ENCODE data around the gene SLC2A1. TPM values are rescaled to one million over a fixed set of nuclear protein-coding genes. Genes with fewer than 3 reads are reported as not detected.
A peak's percentile ranks its signal among the peaks of the same experiment; 100 is the strongest.

SLC2A1 gene
- total RNA-seq, 6 donors from 2014 or later = 6.3 to 24.3 (median 10.5) TPM

DNA sequence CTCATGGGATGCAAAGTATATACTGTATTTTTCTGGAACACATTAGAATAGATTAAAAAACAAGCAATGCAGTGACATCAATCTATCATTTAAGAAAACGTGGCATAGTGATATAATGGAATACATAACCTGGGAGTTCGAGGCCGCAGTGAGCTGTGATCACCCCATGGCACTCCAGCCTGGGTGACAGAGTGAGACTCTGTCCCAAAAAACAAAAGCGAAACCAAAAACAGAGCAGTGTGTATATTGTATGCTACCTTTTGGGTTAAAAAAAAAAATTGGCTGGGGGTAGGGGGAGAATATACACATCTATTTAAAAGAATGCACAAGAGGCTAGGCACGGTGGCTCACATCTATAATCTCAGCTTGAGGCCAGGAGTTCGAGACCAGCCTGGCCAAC is 13.5 kb downstream of the SLC2A1 start:
- Histone ChIP-seq H3K27ac (peak overlapping the region in 2 of 4 donors; percentile 66 to 72), H3K27me3 (no peaks in the 10 kb centered on the region), H3K9me3 (no peaks in the 10 kb centered on the region), H3K36me3 (no peaks in the 10 kb centered on the region), H3K4me3 (no peak overlapping the region), H3K4me1 (peaks cover 52 to 64% (median 59%) of the 10 kb centered on the region in 4 donors)
- ATAC-seq (ENCODE audit: low FRiP score in 2 of 2) (no peak), DNase-seq (no peak)
- 47 to 87% methylated on average over 6 of the region's 6 CpGs for WGBS, 2 donors
- no peak for TF ChIP-seq POLR2AphosphoS5 (IDR thresholded peaks at IDR 0.05)
- TF ChIP-seq POLR2A (IDR thresholded peaks at IDR 0.05) = no peak
- TF ChIP-seq EP300 (IDR thresholded peaks at IDR 0.05) = no peak
- TF ChIP-seq CTCF (IDR thresholded peaks at IDR 0.05) = no peak

GRCh38 chr1:42944246-42944928 is 14.3 kb downstream of the SLC2A1 start:
- peak overlapping the region in 3 of 4 donors; percentile 11 to 72 (median 66) for H3K27ac ChIP-seq
- no peaks in the 10 kb centered on the region for H3K9me3 ChIP-seq
- ATAC-seq (ENCODE audit: low FRiP score in 2 of 2) (peak; percentile 4 to 25), DNase-seq (peak in 1 of 2 donors; percentile 64)
- no peaks in the 10 kb centered on the region for H3K36me3 ChIP-seq
- peaks cover 56 to 69% (median 64%) of the 10 kb centered on the region in 4 donors for H3K4me1 ChIP-seq
- WGBS, 2 donors = 53 to 60% methylated on average over 7 to 9 of the region's 9 CpGs
- TF ChIP-seq CTCF (IDR thresholded peaks at IDR 0.05) (no peak), POLR2AphosphoS5 (IDR thresholded peaks at IDR 0.05) (no peak)
- no peaks in the 10 kb centered on the region for H3K27me3 ChIP-seq
- H3K4me3 ChIP-seq = no peak overlapping the region

DNA sequence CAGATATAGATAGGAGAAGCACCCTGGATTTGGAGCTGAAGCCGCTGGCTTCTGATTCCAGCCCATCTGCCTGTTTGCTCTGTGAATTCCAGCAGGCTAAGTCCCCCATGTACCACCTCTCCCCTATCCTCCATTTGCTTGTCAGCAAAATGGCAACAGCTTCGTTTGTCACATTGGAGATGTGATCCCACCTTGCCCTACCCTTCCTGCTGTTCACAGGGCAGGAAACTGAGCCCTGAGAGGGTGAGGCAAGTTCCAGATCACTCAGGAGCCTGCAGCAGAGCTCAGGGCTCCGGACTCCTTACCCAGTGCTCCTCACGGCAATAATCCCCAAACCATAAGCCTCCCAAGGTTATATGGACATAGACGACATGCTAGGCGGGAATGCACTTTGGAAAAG is 14.9 kb downstream of the SLC2A1 start:
- ATAC-seq (ENCODE audit: low FRiP score in 2 of 2) = no peak
- no peak for TF ChIP-seq POLR2A (IDR thresholded peaks at IDR 0.05)
- no peak for TF ChIP-seq EP300 (IDR thresholded peaks at IDR 0.05)
- no peak for TF ChIP-seq CTCF (IDR thresholded peaks at IDR 0.05)

GRCh38 chr1:42943166-42943565 is 15.5 kb downstream of the SLC2A1 start:
- no peaks in the 10 kb centered on the region for H3K36me3 ChIP-seq
- no peak overlapping the region for H3K4me3 ChIP-seq
- peak overlapping the region in 2 of 4 donors; percentile 66 to 72 for H3K27ac ChIP-seq
- H3K9me3 ChIP-seq = no peaks in the 10 kb centered on the region
- no peaks in the 10 kb centered on the region for H3K27me3 ChIP-seq
- TF ChIP-seq EP300 (IDR thresholded peaks at IDR 0.05) = no peak
- peak; percentile 15 to 37 for TF ChIP-seq POLR2AphosphoS5 (IDR thresholded peaks at IDR 0.05)
- no peak for TF ChIP-seq CTCF (IDR thresholded peaks at IDR 0.05)
- TF ChIP-seq POLR2A (IDR thresholded peaks at IDR 0.05) = peak in 1 of 4 donors; percentile 22
- DNase-seq (peak in 1 of 2 donors; percentile 92), ATAC-seq (ENCODE audit: low FRiP score in 2 of 2) (peak; percentile 45 to 83)
- H3K4me1 ChIP-seq = peaks cover 64 to 77% (median 69%) of the 10 kb centered on the region in 4 donors
- WGBS, 2 donors = 33 to 42% methylated on average over 1 to 7 of the region's 7 CpGs

More for the DNA sequence above, 14.9 kb downstream of the SLC2A1 start:
- Histone ChIP-seq H3K27ac (peak overlapping the region in 2 of 4 donors; percentile 66 to 72), H3K9me3 (no peaks in the 10 kb centered on the region), H3K27me3 (no peaks in the 10 kb centered on the region), H3K36me3 (no peaks in the 10 kb centered on the region), H3K4me1 (peaks cover 58 to 71% (median 64%) of the 10 kb centered on the region in 4 donors), H3K4me3 (no peak overlapping the region)
- DNase-seq = no peak
- WGBS, 2 donors = 74 to 84% methylated on average over 6 of the region's 6 CpGs

- peaks cover 71 to 84% (median 77%) of the 10 kb centered on the region in 4 donors for H3K4me1 ChIP-seq
Observed at GRCh38 chr1:42942444-42942843, 16.2 kb downstream of the SLC2A1 start.

More at GRCh38 chr1:42942444-42942843, 16.2 kb downstream of the SLC2A1 start:
- Histone ChIP-seq H3K9me3 (no peaks in the 10 kb centered on the region), H3K36me3 (no peaks in the 10 kb centered on the region), H3K27ac (peak overlapping the region in 2 of 4 donors; percentile 66 to 71), H3K27me3 (no peaks in the 10 kb centered on the region), H3K4me3 (no peak overlapping the region)
- DNase-seq (no peak), ATAC-seq (ENCODE audit: low FRiP score in 2 of 2) (no peak)
- 71 to 77% methylated on average over 6 of the region's 6 CpGs for WGBS, 2 donors
- TF ChIP-seq EP300 (IDR thresholded peaks at IDR 0.05) = no peak
